ENCODE results near the gene SPOCK2.

The SPOCK2 gene

GRCh38 chr10:72074574-72075375, 13.6 kb downstream of the SPOCK2 start:
- DNase-seq (ENCODE audit: low read depth in 4 of 4, low spot score in 1 of 4) = no peak

GRCh38 chr10:72073708-72074573, 14.4 kb downstream of the SPOCK2 start:
- DNase-seq (ENCODE audit: low read depth in 4 of 4, low spot score in 1 of 4) = no peak

- no peak for DNase-seq (ENCODE audit: low read depth in 4 of 4, low spot score in 1 of 4)
These were observed 15.7 kb downstream of the SPOCK2 start for GRCh38 chr10:72072639-72073038.

- no peak for DNase-seq (ENCODE audit: low read depth in 4 of 4, low spot score in 1 of 4)
These were observed 16.3 kb downstream of the SPOCK2 start for GRCh38 chr10:72072046-72072445.

- DNase-seq (ENCODE audit: low read depth in 4 of 4, low spot score in 1 of 4) = no peak
These were observed 18.4 kb downstream of the SPOCK2 start for GRCh38 chr10:72069751-72070526.

GRCh38 chr10:72068901-72069446, 19.4 kb downstream of the SPOCK2 start:
- no peak for DNase-seq (ENCODE audit: low read depth in 4 of 4, low spot score in 1 of 4)

GRCh38 chr10:72068126-72068765, 20.1 kb downstream of the SPOCK2 start:
- no peak for DNase-seq (ENCODE audit: low read depth in 4 of 4, low spot score in 1 of 4)

GRCh38 chr10:72067463-72068125, 20.8 kb downstream of the SPOCK2 start:
- no peak for DNase-seq (ENCODE audit: low read depth in 4 of 4, low spot score in 1 of 4)

GRCh38 chr10:72066318-72067284, 21.8 kb downstream of the SPOCK2 start:
- no peak for DNase-seq (ENCODE audit: low read depth in 4 of 4, low spot score in 1 of 4)

GRCh38 chr10:72065439-72066025, 22.8 kb downstream of the SPOCK2 start:
- DNase-seq (ENCODE audit: low read depth in 4 of 4, low spot score in 1 of 4) = no peak

- no peak for DNase-seq (ENCODE audit: low read depth in 4 of 4, low spot score in 1 of 4)
These were observed 24.5 kb downstream of the SPOCK2 start for GRCh38 chr10:72063703-72064391.

- DNase-seq (ENCODE audit: low read depth in 4 of 4, low spot score in 1 of 4) = no peak
These were observed 25.3 kb downstream of the SPOCK2 start for GRCh38 chr10:72062832-72063702.

- DNase-seq (ENCODE audit: low read depth in 4 of 4, low spot score in 1 of 4) = no peak
These were observed 26.0 kb downstream of the SPOCK2 start for GRCh38 chr10:72062382-72062781.

- DNase-seq (ENCODE audit: low read depth in 4 of 4, low spot score in 1 of 4) = no peak
These were observed 26.4 kb downstream of the SPOCK2 start for GRCh38 chr10:72061930-72062329.

- no peak for DNase-seq (ENCODE audit: low read depth in 4 of 4, low spot score in 1 of 4)
These were observed 26.9 kb downstream of the SPOCK2 start for GRCh38 chr10:72061491-72061890.

GRCh38 chr10:72059843-72060822, 28.2 kb downstream of the SPOCK2 start:
- DNase-seq (ENCODE audit: low read depth in 4 of 4, low spot score in 1 of 4) = no peak
